Measurements from ENCODE around the gene MICAL2. TPM values are rescaled to one million over a fixed set of nuclear protein-coding genes. Genes with fewer than 3 reads are reported as not detected.

The MICAL2 gene
- total and polyA plus RNA-seq, 2 of the 13 experiments (the other 11 are each of a cell fraction or from before 2014, with no cell fraction given), result 0.78 to 1.1 TPM

DNA sequence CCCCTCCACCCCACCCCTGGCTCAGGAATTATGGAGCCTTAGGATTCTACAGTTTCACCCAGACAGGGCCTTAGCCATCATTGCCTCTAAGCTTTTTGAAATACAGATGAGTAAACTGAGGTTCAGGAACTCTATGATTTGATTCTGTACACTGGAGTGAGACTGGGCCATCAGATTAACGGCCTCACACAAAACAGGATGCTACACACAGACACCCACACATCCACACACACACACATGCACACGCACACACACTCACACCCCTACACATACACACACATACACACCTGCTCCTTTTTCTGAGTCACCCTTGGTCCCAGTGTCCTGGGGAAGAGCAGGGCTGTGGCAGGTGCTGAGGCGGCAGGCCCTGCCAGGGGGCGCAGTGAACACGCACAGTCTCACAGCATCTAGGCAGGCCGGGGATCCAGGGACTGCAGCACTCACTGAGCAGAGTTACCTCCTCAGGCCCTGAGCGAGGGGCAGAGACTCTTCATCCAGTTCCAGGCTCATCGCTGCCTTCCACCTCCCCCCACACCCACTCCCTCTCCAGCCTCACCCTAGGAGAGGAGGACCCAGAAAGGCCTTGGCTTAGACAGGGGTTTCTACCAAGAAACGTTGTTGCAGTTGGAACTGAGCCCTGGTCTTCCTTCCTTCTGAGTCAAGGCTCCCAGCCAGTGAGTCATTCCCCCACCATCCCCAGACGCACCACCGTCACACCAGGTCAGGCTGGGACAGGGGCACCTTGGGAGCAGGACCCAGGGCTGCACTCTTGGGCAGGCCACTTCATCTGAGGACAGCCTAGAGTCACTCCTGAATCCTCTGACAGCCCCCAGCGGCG lies 177.2 kb downstream of the MICAL2 start (continued):
- no peak for TF ChIP-seq ZFP82 (CRISPR knock-in tag; IDR thresholded peaks at IDR 0.05; ENCODE audit: borderline replicate concordance)
- TF ChIP-seq, protein P1, sequence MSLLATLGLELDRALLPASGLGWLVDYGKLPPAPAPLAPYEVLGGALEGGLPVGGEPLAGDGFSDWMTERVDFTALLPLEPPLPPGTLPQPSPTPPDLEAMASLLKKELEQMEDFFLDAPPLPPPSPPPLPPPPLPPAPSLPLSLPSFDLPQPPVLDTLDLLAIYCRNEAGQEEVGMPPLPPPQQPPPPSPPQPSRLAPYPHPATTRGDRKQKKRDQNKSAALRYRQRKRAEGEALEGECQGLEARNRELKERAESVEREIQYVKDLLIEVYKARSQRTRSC (CRISPR knock-in tag; IDR thresholded peaks at IDR 0.05; ENCODE audit: low read depth), result no peak
- TF ChIP-seq, protein P2, sequence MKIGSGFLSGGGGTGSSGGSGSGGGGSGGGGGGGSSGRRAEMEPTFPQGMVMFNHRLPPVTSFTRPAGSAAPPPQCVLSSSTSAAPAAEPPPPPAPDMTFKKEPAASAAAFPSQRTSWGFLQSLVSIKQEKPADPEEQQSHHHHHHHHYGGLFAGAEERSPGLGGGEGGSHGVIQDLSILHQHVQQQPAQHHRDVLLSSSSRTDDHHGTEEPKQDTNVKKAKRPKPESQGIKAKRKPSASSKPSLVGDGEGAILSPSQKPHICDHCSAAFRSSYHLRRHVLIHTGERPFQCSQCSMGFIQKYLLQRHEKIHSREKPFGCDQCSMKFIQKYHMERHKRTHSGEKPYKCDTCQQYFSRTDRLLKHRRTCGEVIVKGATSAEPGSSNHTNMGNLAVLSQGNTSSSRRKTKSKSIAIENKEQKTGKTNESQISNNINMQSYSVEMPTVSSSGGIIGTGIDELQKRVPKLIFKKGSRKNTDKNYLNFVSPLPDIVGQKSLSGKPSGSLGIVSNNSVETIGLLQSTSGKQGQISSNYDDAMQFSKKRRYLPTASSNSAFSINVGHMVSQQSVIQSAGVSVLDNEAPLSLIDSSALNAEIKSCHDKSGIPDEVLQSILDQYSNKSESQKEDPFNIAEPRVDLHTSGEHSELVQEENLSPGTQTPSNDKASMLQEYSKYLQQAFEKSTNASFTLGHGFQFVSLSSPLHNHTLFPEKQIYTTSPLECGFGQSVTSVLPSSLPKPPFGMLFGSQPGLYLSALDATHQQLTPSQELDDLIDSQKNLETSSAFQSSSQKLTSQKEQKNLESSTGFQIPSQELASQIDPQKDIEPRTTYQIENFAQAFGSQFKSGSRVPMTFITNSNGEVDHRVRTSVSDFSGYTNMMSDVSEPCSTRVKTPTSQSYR (CRISPR knock-in tag; IDR thresholded peaks at IDR 0.05; ENCODE audit: borderline replicate concordance), result no peak
- no peak for TF ChIP-seq ARID4A (CRISPR knock-in tag; IDR thresholded peaks at IDR 0.05; ENCODE audit: borderline replicate concordance)
- TF ChIP-seq RAD21 (CRISPR knock-in tag; IDR thresholded peaks at IDR 0.05), result no peak
- no peak for TF ChIP-seq ZNF619 (CRISPR knock-in tag; IDR thresholded peaks at IDR 0.05)
- TF ChIP-seq PCBP2 (optimal IDR thresholded peaks at IDR 0.05; ENCODE audit: low read depth, low read length, poor library complexity, severe bottlenecking), result no peak
- TF ChIP-seq RXRA (CRISPR knock-in tag; IDR thresholded peaks at IDR 0.05), result no peak
- TF ChIP-seq ZBTB44 (CRISPR knock-in tag; IDR thresholded peaks at IDR 0.05), result no peak
- TF ChIP-seq KDM2A (CRISPR knock-in tag; IDR thresholded peaks at IDR 0.05; ENCODE audit: borderline replicate concordance, low read depth), result peak; percentile 59; the same call in 1 of the 2 replicates
- TF ChIP-seq MIER3 (CRISPR knock-in tag; IDR thresholded peaks at IDR 0.05; ENCODE audit: borderline replicate concordance), result no peak
- no peak for TF ChIP-seq RELA (CRISPR knock-in tag; IDR thresholded peaks at IDR 0.05)
- 0 out of 2 replicates have a peak, but pooled peaks have one; percentile 6 for TF ChIP-seq ZNF296 (CRISPR knock-in tag; conservative IDR thresholded peaks at IDR 0.05)
- no peak for TF ChIP-seq ZC3H13 (CRISPR knock-in tag; IDR thresholded peaks at IDR 0.05)
- no peak for TF ChIP-seq HNRNPL (IDR thresholded peaks at IDR 0.05; ENCODE audit: low read depth, low read length)
